Central memory CD8-positive, alpha-beta T cell (primary cell): ENCODE measurements around the gene CEACAM21.

Source experiments
- ATAC-seq: fragments of 150-1000 bp; cut with Tn5 transposase; replicated peaks from 2 replicates; pipeline ENCODE4 v1.10.0; 2022; ENCODE audit warnings: mild to moderate bottlenecking, moderate FRiP score, moderate number of reproducible peaks; ENCODE audit not compliant: poor library complexity, severe bottlenecking; ENCODE audit errors: extremely low read depth
- DNase-seq, 2 donors: peaks; one replicate each; pipeline ENCODE4 v3.0.0; 2021; ENCODE audit warnings: low spot score in 2 of 2
- H3K27ac Mint-ChIP-seq: one replicate; pipeline ENCODE4 v1.8.0; 2022; ENCODE audit warnings: low read depth, mild to moderate bottlenecking, moderate library complexity, mixed read lengths
- H3K27me3 Mint-ChIP-seq: one replicate; pipeline ENCODE4 v1.8.0; 2022; ENCODE audit warnings: mixed read lengths
- H3K36me3 Mint-ChIP-seq: one replicate; pipeline ENCODE4 v1.8.0; 2022; ENCODE audit warnings: mild to moderate bottlenecking, moderate library complexity, mixed read lengths; ENCODE audit not compliant: insufficient read depth
- H3K4me1 Mint-ChIP-seq: one replicate; pipeline ENCODE4 v1.8.0; 2022; ENCODE audit warnings: mixed read lengths
- H3K4me3 Mint-ChIP-seq: one replicate; pipeline ENCODE4 v1.8.0; 2022; ENCODE audit warnings: mild to moderate bottlenecking, moderate library complexity, mixed read lengths
- H3K9me3 Mint-ChIP-seq: one replicate; pipeline ENCODE4 v1.8.0; 2022; ENCODE audit warnings: mixed read lengths

CEACAM21 gene

GRCh38 chr19:41617941-41618730 is 42.2 kb downstream of the CEACAM21 start:
- no peaks in the 10 kb centered on the region for H3K9me3 Mint-ChIP-seq
- no peaks in the 10 kb centered on the region for H3K36me3 Mint-ChIP-seq
- no peaks in the 10 kb centered on the region for H3K4me1 Mint-ChIP-seq
- H3K27me3 Mint-ChIP-seq, result peaks cover 76% of the 10 kb centered on the region
- DNase-seq (no peak), ATAC-seq (no peak)
- H3K4me3 Mint-ChIP-seq, result no peak overlapping the region
- no peak overlapping the region for H3K27ac Mint-ChIP-seq

GRCh38 chr19:41619018-41619556 is 43.1 kb downstream of the CEACAM21 start:
- no peaks in the 10 kb centered on the region for H3K4me1 Mint-ChIP-seq
- no peaks in the 10 kb centered on the region for H3K9me3 Mint-ChIP-seq
- DNase-seq (no peak), ATAC-seq (no peak)
- H3K36me3 Mint-ChIP-seq, result no peaks in the 10 kb centered on the region
- H3K27ac Mint-ChIP-seq, result no peak overlapping the region
- peaks cover 68% of the 10 kb centered on the region for H3K27me3 Mint-ChIP-seq
- no peak overlapping the region for H3K4me3 Mint-ChIP-seq

- H3K4me1 Mint-ChIP-seq, result no peaks in the 10 kb centered on the region
- ATAC-seq (no peak), DNase-seq (no peak)
- H3K27ac Mint-ChIP-seq, result no peak overlapping the region
- H3K9me3 Mint-ChIP-seq, result no peaks in the 10 kb centered on the region
- peaks cover 66% of the 10 kb centered on the region for H3K27me3 Mint-ChIP-seq
- H3K36me3 Mint-ChIP-seq, result no peaks in the 10 kb centered on the region
- no peak overlapping the region for H3K4me3 Mint-ChIP-seq
These were observed 44.2 kb downstream of the CEACAM21 start for GRCh38 chr19:41620171-41620570.

GRCh38 chr19:41621226-41621625 is 45.3 kb downstream of the CEACAM21 start:
- Mint-ChIP-seq H3K27me3 (peaks cover 66% of the 10 kb centered on the region), H3K27ac (no peak overlapping the region), H3K4me3 (no peak overlapping the region), H3K36me3 (peaks cover 1% of the 10 kb centered on the region), H3K4me1 (no peaks in the 10 kb centered on the region), H3K9me3 (no peaks in the 10 kb centered on the region)
- DNase-seq (no peak), ATAC-seq (no peak)

DNA sequence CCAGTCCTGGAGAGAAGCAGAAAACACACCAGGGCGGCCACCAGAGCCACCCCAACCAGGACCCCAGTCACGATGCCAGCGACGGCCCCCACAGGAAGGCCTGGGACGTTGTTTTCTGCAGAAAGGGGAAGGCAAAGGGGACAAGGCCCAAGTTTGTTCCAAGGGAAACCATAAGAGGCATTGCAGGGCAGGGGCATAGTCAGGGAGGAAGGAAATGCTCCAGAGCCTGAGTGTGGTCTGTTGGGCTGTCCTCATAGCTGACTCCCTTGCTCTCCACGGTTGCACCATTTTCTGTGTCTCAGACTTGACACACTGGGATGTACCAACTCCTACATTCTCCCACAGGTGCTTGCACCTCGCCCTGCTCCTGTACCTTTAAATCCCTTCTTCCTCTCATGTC is 45.7 kb downstream of the CEACAM21 start:
- peaks cover 3% of the 10 kb centered on the region for H3K36me3 Mint-ChIP-seq
- no peaks in the 10 kb centered on the region for H3K9me3 Mint-ChIP-seq
- no peak overlapping the region for H3K27ac Mint-ChIP-seq
- ATAC-seq (no peak), DNase-seq (no peak)
- no peak overlapping the region for H3K4me3 Mint-ChIP-seq
- H3K27me3 Mint-ChIP-seq, result peaks cover 66% of the 10 kb centered on the region
- H3K4me1 Mint-ChIP-seq, result no peaks in the 10 kb centered on the region

DNA sequence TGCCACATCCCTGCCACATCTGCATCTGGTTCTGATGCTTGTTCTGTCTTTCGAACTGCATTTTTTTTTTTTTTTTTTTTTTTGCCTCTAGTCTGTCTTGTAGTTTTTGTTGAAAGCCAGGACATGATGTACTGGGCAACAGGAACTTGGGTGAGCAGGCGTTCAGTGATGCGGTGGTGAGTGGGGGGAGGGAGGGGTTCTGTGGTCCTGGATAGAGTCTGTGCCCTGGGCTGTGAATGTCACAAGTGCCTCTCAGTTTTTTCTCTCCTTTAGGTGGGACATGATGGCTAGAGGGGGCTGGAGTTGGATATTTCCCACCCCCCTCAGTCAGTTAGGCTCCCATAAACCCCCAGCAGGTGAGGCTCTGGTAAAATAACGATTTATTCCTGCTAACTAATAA is 47.4 kb downstream of the CEACAM21 start:
- ATAC-seq, result no peak
- Mint-ChIP-seq H3K9me3 (no peaks in the 10 kb centered on the region), H3K27ac (no peak overlapping the region), H3K4me1 (no peaks in the 10 kb centered on the region), H3K4me3 (no peak overlapping the region), H3K27me3 (peaks cover 68% of the 10 kb centered on the region), H3K36me3 (peaks cover 3% of the 10 kb centered on the region)
- no peak for DNase-seq

DNA sequence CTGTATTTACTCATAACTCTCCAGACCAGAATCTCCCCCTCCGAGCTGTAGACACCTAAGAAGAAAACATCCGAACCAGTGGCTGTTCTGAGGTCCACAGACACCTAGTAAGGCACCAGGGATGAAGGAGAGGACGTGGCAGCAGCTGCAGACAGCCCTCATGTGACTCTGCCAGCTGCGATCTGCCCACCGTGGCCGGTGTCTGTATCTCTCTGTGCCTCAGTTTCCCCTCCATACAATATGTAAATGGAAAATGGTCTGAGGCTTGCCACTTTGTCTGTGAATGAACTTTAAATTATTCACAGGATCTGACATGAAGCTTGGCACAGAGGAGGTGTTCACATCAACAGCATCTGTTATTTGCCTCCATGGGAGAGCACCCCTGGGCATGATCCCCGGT is 48.5 kb downstream of the CEACAM21 start:
- H3K9me3 Mint-ChIP-seq, result no peaks in the 10 kb centered on the region
- H3K4me1 Mint-ChIP-seq, result no peaks in the 10 kb centered on the region
- ATAC-seq (no peak), DNase-seq (no peak)
- H3K36me3 Mint-ChIP-seq, result peaks cover 3% of the 10 kb centered on the region
- no peak overlapping the region for H3K4me3 Mint-ChIP-seq
- peaks cover 75% of the 10 kb centered on the region for H3K27me3 Mint-ChIP-seq
- H3K27ac Mint-ChIP-seq, result no peak overlapping the region

DNA sequence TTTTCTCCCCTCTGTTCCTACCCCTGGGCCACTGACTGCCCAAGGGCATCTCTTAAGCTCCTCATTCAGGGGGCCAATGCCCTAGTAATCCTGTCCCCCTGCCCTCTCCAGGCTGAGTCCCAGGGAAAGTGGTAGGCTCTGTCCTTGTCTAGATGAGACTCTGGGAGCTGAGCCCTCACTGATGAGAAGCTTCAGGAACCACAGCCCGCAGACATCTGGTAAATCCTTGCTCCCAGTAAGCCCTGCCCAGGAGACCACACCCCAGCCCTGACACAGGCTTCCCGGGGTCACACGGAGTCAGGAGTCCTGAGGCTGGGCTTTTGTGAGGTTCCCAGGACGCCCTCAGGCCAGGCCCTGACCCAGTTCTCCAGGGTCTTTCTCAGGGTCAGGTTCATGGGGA is 49.0 kb downstream of the CEACAM21 start:
- H3K9me3 Mint-ChIP-seq, result no peaks in the 10 kb centered on the region
- H3K4me1 Mint-ChIP-seq, result no peaks in the 10 kb centered on the region
- ATAC-seq (no peak), DNase-seq (no peak)
- H3K27ac Mint-ChIP-seq, result no peak overlapping the region
- peaks cover 3% of the 10 kb centered on the region for H3K36me3 Mint-ChIP-seq
- H3K27me3 Mint-ChIP-seq, result peaks cover 74% of the 10 kb centered on the region
- no peak overlapping the region for H3K4me3 Mint-ChIP-seq

GRCh38 chr19:41626278-41626677 is 50.3 kb downstream of the CEACAM21 start:
- ATAC-seq (no peak), DNase-seq (no peak)
- Mint-ChIP-seq H3K4me3 (no peak overlapping the region), H3K9me3 (no peaks in the 10 kb centered on the region), H3K36me3 (peaks cover 3% of the 10 kb centered on the region), H3K27ac (no peak overlapping the region), H3K4me1 (no peaks in the 10 kb centered on the region), H3K27me3 (peaks cover 67% of the 10 kb centered on the region)

DNA sequence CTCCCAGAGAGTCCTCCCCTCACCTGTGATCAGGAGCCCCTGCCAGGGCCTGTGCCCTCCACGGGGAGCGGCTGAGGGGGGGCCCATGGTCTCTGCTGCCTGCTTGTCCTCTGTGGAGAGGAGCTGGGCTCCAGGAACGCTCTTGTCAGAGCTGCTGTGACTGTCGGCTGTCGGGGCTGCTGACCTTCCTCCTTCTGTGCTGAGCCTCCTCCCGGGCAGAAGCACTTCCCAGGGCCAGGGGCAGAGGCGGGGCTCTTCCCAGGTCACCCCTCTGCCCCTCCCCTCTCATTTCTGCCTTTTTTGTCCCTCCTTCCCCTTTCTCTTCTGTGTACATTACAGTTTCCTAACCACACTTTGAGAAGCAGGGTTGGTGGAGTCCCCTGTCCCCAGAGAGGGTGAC is 50.9 kb downstream of the CEACAM21 start, which contains the start of gene CEACAM4:
Gene CEACAM4 (minus strand): TSS at position 198 of the 400 bp plus-strand sequence. CDS start 111 bp downstream, at position 87.
- DNase-seq (no peak), ATAC-seq (no peak)
- H3K9me3 Mint-ChIP-seq, result no peaks in the 10 kb centered on the region
- no peak within 1 kb of the TSS for H3K4me3 Mint-ChIP-seq
- H3K4me1 Mint-ChIP-seq, result no peaks in the 10 kb centered on the region
- H3K27me3 Mint-ChIP-seq, result peaks cover 63% of the 10 kb centered on the region
- H3K27ac Mint-ChIP-seq, result no peak within 1 kb of the TSS
- peaks cover 3% of the 10 kb centered on the region for H3K36me3 Mint-ChIP-seq

DNA sequence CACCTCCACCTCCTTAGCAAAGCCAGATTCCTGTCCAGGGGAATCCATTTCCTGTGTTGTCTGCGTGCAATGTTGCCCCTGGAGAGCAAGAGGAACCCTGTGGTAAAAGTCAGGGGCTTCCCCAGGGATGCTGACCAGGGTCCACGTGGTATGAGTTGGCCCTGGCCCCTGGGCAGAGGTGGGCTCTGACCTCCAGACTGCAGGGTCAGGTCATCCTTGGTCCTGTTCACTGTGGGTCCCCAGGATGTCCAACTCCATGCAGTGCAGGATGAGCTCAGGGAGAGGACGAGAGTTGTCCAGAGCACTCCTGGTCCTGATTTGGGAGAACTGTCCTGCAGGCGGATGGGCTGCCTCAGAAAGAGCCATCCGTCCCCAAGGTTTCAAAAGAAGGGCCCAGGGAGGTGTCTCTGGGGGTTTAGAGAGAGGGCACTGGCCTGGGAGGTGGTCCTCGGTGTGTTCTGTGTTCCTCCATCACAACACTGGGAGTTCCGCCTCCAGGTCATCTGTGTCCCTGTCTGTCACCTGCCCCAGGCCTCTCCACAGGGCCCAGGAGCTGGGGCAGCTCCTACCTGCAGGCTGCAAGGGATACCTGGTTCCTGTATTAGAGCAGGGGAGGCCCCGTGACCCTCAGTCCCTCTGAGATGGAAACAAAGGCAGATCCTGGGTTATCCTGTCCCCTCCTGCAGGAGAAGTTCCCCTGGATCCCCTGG is 52.2 kb downstream of the CEACAM21 start:
- no peak overlapping the region for H3K4me3 Mint-ChIP-seq
- no peaks in the 10 kb centered on the region for H3K9me3 Mint-ChIP-seq
- peaks cover 74% of the 10 kb centered on the region for H3K27me3 Mint-ChIP-seq
- ATAC-seq (no peak), DNase-seq (no peak)
- peaks cover 3% of the 10 kb centered on the region for H3K36me3 Mint-ChIP-seq
- H3K27ac Mint-ChIP-seq, result no peak overlapping the region
- H3K4me1 Mint-ChIP-seq, result no peaks in the 10 kb centered on the region
